Kidney epithelial cell (primary cell): Measurements from ENCODE around the gene CHN1. TPM values are rescaled to one million over a fixed set of nuclear protein-coding genes. Genes with fewer than 3 reads are reported as not detected.
A peak's percentile ranks its signal among the peaks of the same experiment; 100 is the strongest.

Source experiments
- DNase-seq: peaks from one replicate; pipeline ENCODE4 v3.0.0-alpha.2; 2010; ENCODE audit warnings: low read depth
- H3K27me3 ChIP-seq: 2 replicates; pipeline ENCODE4 v1.6.0; 2011; ENCODE audit warnings: low read length; ENCODE audit not compliant: control insufficient read depth, insufficient read depth
- H3K36me3 ChIP-seq: 2 replicates; pipeline ENCODE4 v1.5.1; 2011; ENCODE audit warnings: low read length; ENCODE audit not compliant: control insufficient read depth, insufficient read depth
- H3K4me3 ChIP-seq: 2 replicates; pipeline ENCODE4 v1.5.1; 2011; ENCODE audit warnings: low read depth, mild to moderate bottlenecking, control low read depth, low read length
- total RNA-seq: library from RNA; depleted of rRNA; stranded (reverse); fragments of >200 nt; gene quantifications from 2 replicates; pipeline ENCODE4 v1.2.3, GENCODE V29; 2015
- TF ChIP-seq, protein P1 (sequence below): IDR thresholded peaks from 2 replicates; pipeline ENCODE4 v1.5.1; 2011; ENCODE audit warnings: mild to moderate bottlenecking, moderate library complexity, low read length, control low read depth, inconsistent platforms; ENCODE audit not compliant: insufficient read depth, poor library complexity, severe bottlenecking

The CHN1 gene
- total RNA-seq, 1 donor from 2014 or later = 19.3 TPM

DNA sequence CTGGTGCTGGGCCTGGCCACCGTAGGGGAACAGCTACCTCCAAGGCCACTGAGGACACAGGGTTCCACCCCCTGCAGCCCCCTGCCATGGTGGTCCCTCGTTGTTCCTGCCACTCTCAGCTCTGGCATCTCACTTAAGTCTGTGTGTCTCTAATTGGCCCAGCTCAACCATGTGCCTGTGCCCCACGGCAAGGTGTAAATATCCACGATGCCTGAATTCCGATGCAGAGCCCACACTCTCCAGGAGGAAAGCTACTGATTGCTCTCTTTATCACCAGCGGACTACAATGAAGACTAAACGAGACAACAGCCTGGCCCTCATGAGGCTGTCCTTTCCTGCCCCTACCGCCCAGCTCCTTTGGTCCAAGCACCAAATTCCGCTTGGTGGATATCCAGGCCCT, 223.9 kb downstream of the CHN1 start:
- H3K36me3 ChIP-seq = no peaks in the 10 kb centered on the region
- TF ChIP-seq, protein P1, sequence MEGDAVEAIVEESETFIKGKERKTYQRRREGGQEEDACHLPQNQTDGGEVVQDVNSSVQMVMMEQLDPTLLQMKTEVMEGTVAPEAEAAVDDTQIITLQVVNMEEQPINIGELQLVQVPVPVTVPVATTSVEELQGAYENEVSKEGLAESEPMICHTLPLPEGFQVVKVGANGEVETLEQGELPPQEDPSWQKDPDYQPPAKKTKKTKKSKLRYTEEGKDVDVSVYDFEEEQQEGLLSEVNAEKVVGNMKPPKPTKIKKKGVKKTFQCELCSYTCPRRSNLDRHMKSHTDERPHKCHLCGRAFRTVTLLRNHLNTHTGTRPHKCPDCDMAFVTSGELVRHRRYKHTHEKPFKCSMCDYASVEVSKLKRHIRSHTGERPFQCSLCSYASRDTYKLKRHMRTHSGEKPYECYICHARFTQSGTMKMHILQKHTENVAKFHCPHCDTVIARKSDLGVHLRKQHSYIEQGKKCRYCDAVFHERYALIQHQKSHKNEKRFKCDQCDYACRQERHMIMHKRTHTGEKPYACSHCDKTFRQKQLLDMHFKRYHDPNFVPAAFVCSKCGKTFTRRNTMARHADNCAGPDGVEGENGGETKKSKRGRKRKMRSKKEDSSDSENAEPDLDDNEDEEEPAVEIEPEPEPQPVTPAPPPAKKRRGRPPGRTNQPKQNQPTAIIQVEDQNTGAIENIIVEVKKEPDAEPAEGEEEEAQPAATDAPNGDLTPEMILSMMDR = no peak
- no peaks in the 10 kb centered on the region for H3K27me3 ChIP-seq
- DNase-seq = no peak
- H3K4me3 ChIP-seq = no peak overlapping the region

DNA sequence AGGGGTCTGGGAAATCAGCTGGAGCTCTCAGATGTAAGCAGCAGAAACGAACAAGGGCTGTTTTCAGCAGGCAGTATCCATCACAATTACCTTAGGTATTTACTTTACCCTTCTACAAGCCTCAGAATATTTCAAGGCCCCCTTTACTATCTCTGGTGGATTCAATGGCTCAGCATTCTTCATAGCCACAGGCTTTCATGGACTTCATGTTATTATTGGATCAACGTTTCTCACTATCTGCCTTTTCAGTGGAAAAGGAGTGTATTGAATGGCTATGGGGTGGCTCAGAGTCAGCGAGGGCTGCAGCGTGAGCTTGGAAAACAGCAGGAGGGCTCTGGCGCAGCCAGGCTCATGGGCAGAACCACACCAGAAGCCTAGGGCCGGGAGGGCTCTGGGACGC, 224.3 kb downstream of the CHN1 start:
- TF ChIP-seq, protein P1 = no peak
- no peaks in the 10 kb centered on the region for H3K27me3 ChIP-seq
- no peaks in the 10 kb centered on the region for H3K36me3 ChIP-seq
- no peak overlapping the region for H3K4me3 ChIP-seq
- no peak for DNase-seq

DNA sequence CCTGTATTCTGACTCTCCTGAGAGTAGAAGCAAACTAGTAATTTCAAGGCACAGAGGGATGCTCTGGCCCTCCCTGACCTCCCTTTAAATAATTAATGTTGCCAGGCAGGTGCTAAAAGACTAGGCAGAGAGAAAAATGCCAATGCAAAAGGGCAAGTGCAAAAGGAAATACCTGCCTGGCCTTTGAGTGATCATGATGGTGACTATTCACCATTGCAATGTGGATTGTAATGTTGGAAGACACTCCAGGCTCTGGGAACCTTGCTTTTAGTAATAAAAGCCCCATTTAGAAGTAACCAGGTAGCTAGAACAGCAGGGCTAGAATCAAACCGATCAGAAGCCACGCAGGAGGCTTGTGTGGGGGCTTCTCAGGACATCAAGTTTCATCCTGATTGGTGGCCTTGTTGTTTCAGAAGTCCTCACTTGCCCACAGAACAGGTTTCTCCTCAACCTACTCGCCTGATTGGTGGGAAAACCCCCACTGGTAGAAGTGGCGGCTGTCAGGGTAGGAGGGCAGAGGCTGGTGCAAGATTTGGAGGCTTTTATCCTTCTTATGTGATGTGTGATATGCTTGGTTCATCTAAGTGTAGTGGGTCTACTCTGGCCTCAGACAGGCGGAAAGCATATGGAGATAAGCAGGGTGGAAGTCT, 224.9 kb downstream of the CHN1 start:
- H3K36me3 ChIP-seq = no peaks in the 10 kb centered on the region
- DNase-seq = no peak
- no peaks in the 10 kb centered on the region for H3K27me3 ChIP-seq
- TF ChIP-seq, protein P1 = no peak
- no peak overlapping the region for H3K4me3 ChIP-seq

DNA sequence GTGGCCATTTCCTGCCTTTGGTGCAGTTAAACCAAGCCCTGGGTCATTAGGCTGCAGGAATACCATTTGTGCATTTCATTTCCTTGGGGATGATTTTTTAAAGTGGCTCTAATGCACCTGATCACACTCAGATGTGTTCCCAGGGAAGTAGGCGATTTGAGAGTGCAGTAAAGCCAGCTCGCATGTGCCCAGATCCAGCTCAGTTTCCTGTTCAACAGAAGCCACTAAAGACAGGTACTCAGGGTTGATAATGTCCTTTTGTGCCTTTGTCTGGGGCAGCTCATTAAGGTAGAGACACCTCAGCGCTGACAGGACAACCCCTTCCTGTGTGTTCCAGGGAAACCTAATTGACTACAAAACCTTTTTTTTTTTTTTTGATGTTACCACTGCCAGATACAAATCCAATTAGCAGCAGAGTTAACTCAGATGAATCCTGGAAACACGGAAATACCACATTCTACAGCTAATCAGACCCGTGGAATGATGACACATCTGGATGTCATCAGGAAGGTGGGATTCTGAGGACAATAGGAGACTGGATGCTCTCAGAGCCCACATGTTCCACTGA, 225.7 kb downstream of the CHN1 start:
- TF ChIP-seq, protein P1 = no peak
- H3K36me3 ChIP-seq = no peaks in the 10 kb centered on the region
- no peaks in the 10 kb centered on the region for H3K27me3 ChIP-seq
- DNase-seq = no peak
- no peak overlapping the region for H3K4me3 ChIP-seq

DNA sequence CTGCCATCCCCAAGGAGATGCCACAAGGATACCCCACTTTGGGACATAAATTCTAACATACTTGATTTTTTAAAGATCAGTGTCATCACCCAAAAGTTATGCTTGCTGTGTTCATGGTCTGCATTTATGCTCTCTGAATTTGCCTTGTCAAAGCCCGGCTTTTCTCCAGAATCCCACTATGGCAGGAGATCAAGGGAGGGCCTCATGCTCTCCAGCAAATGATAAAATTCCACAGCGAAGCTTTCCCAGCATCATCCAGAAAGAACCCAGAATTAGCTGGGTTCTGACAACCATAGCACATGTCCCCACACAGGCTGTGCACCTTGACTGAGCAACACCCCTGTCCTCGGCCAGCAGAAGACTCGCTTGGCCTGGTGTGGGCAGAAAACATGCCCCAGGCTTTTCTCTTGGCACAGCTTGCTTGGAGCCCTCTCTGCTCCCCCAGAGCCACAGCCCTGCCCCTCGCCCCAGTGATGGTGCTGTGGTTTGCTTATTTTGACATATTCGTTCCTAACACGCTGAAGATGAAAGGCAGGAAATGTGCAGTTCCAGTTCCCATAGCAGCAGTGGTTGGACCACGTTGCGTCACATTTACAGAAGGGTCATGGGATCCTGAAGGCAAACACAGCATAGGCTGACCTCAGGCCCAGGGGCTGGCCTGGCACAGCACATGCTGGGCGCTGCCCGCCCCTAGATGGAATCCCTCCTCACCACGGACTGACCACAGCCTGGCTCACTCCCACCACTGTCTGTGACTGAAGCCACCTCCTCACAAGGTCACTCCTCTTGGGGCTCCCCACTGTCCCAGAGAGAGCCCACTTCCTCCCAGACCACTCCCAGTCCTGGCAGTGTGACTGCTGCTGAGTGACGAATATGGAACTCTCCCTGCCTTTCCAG, 226.8 kb downstream of the CHN1 start:
- Histone ChIP-seq H3K27me3 (no peaks in the 10 kb centered on the region), H3K36me3 (no peaks in the 10 kb centered on the region), H3K4me3 (no peak overlapping the region)
- TF ChIP-seq, protein P1 = no peak
- DNase-seq = peak; percentile 75
